ENCODE results near the gene CLK2.

CLK2 gene

GRCh38 chr1:155266553-155266952 is 6.8 kb downstream of the CLK2 start:
- no peak overlapping the region for H3K27ac ChIP-seq (replicated peaks)
- TF ChIP-seq SPI1 (IDR thresholded peaks at IDR 0.05; ENCODE audit: borderline replicate concordance, low read depth) (no peak), CTCF (IDR thresholded peaks at IDR 0.05; ENCODE audit: insufficient read depth, low read length) (no peak), GABPA (IDR thresholded peaks at IDR 0.05; ENCODE audit: low read depth) (no peak), POLR2AphosphoS5 (IDR thresholded peaks at IDR 0.05; ENCODE audit: low read depth) (no peak), REST (IDR thresholded peaks at IDR 0.05; ENCODE audit: insufficient replicate concordance, low read depth) (no peak)
- no peak for DNase-seq (ENCODE audit: low read depth in 1 of 2, low spot score in 1 of 2)
- H3K27me3 ChIP-seq (ENCODE audit: insufficient read depth, poor library complexity, severe bottlenecking) = no peaks in the 10 kb centered on the region
- H3K4me3 ChIP-seq (replicated peaks; ENCODE audit: insufficient read depth, low read length) = no peak overlapping the region

- no peak overlapping the region for H3K27ac ChIP-seq (replicated peaks)
- no peak for DNase-seq (ENCODE audit: low read depth in 1 of 2, low spot score in 1 of 2)
- TF ChIP-seq POLR2AphosphoS5 (IDR thresholded peaks at IDR 0.05; ENCODE audit: low read depth) (no peak), GABPA (IDR thresholded peaks at IDR 0.05; ENCODE audit: low read depth) (no peak), SPI1 (IDR thresholded peaks at IDR 0.05; ENCODE audit: borderline replicate concordance, low read depth) (no peak), CTCF (IDR thresholded peaks at IDR 0.05; ENCODE audit: insufficient read depth, low read length) (no peak), REST (IDR thresholded peaks at IDR 0.05; ENCODE audit: insufficient replicate concordance, low read depth) (no peak)
- H3K4me3 ChIP-seq (replicated peaks; ENCODE audit: insufficient read depth, low read length) = no peak overlapping the region
- H3K27me3 ChIP-seq (ENCODE audit: insufficient read depth, poor library complexity, severe bottlenecking) = no peaks in the 10 kb centered on the region
Measured at GRCh38 chr1:155263067-155263466, 10.2 kb downstream of the CLK2 start.

- H3K27ac ChIP-seq (replicated peaks) = peak within 1 kb of the TSS; percentile 80
- TF ChIP-seq CTCF (IDR thresholded peaks at IDR 0.05; ENCODE audit: insufficient read depth, low read length) (no peak), SPI1 (IDR thresholded peaks at IDR 0.05; ENCODE audit: borderline replicate concordance, low read depth) (peak; percentile 81; the same call in 1 of the 2 replicates), GABPA (IDR thresholded peaks at IDR 0.05; ENCODE audit: low read depth) (peak; percentile 64), REST (IDR thresholded peaks at IDR 0.05; ENCODE audit: insufficient replicate concordance, low read depth) (no peak), POLR2AphosphoS5 (IDR thresholded peaks at IDR 0.05; ENCODE audit: low read depth) (peak; percentile 93)
- peak within 1 kb of the TSS; percentile 82 for H3K4me3 ChIP-seq (replicated peaks; ENCODE audit: insufficient read depth, low read length)
- no peaks in the 10 kb centered on the region for H3K27me3 ChIP-seq (ENCODE audit: insufficient read depth, poor library complexity, severe bottlenecking)
- peak; percentile 98 for DNase-seq (ENCODE audit: low read depth in 1 of 2, low spot score in 1 of 2)
Measured at GRCh38 chr1:155261852-155262673, 11.2 kb downstream of the CLK2 start, which contains the start of gene SCAMP3. SCAMP3 (minus strand) TSS chr1:155262360; CDS start chr1:155262151, 209 bp downstream.

Measured in HL-60 (cell line).